ENCODE measurements around the gene ANKRD11.

Gene ANKRD11

DNA sequence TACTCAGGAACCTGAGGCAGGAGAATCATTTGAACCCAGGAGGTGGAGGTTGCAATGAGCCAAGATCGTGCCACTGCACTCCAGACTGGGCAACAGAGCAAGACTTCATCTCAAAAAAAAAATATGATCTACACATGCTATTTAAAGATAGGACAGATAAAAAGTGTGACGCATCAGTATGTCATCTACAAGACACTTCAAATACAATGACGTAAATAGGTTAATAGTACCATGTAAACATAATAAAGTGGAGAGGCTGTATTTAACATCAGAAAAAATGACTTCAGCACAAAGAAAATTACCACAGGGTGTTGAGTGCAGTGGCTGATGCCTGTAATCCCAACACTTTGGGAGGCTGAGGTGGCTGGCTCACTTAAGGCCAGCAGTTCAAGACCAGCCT, 252.6 kb downstream of the ANKRD11 start:
- no peak for DNase-seq (ENCODE audit: low read depth)
- TF ChIP-seq, protein P1, sequence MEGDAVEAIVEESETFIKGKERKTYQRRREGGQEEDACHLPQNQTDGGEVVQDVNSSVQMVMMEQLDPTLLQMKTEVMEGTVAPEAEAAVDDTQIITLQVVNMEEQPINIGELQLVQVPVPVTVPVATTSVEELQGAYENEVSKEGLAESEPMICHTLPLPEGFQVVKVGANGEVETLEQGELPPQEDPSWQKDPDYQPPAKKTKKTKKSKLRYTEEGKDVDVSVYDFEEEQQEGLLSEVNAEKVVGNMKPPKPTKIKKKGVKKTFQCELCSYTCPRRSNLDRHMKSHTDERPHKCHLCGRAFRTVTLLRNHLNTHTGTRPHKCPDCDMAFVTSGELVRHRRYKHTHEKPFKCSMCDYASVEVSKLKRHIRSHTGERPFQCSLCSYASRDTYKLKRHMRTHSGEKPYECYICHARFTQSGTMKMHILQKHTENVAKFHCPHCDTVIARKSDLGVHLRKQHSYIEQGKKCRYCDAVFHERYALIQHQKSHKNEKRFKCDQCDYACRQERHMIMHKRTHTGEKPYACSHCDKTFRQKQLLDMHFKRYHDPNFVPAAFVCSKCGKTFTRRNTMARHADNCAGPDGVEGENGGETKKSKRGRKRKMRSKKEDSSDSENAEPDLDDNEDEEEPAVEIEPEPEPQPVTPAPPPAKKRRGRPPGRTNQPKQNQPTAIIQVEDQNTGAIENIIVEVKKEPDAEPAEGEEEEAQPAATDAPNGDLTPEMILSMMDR (conservative IDR thresholded peaks at IDR 0.05; ENCODE audit: low read length), result no peak
- H3K4me3 ChIP-seq (ENCODE audit: low read length), result no peak overlapping the region

DNA sequence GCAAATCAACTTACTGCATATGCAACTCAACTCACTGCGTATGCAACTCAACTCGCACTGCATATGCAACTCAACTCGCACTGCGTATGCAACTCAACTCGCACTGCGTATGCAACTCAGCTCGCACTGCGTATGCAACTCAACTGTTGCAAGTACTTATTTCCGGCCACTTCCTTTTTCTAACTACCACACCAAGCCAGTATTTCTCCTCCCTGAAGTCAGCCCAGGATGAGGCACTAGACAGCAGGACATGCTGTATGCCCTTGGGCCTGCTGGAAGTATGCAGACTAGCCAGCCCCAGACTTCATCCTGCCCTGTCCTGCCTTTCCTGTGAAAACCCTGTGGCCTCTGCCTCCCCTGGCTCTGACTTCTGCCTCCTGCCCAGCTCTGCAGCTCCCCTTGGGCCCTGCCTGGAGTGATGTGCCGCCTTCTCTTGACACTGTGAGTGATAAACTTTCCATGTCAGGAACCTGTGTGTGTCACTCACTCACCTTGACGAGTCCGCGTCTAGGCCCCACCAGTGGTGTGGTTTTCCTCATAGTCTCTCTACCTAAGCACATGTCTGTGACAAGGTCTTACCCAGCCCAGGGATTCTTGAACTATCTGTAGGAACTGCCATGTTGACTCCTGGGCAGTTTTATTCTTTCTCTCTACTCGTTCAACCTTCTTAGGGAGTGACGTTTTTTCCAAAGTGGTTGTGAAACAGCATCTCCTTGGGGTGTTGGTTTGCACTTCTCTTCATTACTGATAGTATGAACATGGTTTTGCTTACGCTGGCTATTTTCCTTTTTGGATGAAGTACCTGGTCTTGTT, 256.5 kb downstream of the ANKRD11 start:
- no peak for DNase-seq (ENCODE audit: low read depth)
- no peak overlapping the region for H3K4me3 ChIP-seq (ENCODE audit: low read length)
- TF ChIP-seq, protein P1 (conservative IDR thresholded peaks at IDR 0.05; ENCODE audit: low read length), result no peak

DNA sequence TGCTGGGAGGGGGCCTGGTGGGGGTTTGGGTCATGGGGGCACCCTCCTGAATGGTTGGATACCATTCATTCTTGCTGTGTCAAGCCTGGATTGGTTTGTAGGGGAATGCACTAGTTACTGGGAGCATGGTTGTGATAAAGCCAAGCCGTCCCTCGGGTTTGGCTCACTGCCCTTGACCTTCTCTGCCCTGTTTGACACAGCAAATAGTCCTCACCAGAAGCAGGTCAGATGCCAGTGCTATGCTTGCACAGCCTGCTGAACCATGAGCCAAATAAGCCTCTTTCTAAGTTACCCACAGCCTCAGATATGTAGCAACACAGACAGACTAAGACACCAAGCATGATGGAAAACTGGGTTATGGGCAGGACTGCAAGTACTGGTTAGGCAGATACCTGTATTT, 258.3 kb downstream of the ANKRD11 start:
- DNase-seq (ENCODE audit: low read depth), result no peak
- H3K4me3 ChIP-seq (ENCODE audit: low read length), result no peak overlapping the region
- TF ChIP-seq, protein P1 (conservative IDR thresholded peaks at IDR 0.05; ENCODE audit: low read length), result no peak

DNA sequence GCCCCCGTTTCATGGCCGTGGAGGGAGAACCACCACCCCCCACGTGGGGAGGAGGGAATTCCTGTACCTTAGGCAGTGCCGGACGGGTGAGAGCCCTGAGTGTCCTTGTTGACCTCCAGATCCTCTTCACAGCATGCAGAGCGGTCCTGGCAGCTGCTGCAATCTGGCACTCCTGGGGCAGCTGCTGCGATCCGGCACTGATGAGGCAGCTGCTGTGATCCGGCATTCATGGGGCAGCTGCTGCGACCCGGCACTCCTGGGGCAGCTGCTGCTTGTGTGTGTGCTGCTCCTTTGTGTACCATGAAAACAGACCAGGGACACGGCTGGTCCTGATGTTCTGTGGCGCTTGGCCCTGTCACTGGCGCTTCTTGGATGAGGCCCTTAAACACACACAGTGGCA, 260.1 kb downstream of the ANKRD11 start:
- TF ChIP-seq, protein P1 (conservative IDR thresholded peaks at IDR 0.05; ENCODE audit: low read length), result no peak
- no peak overlapping the region for H3K4me3 ChIP-seq (ENCODE audit: low read length)
- no peak for DNase-seq (ENCODE audit: low read depth)

DNA sequence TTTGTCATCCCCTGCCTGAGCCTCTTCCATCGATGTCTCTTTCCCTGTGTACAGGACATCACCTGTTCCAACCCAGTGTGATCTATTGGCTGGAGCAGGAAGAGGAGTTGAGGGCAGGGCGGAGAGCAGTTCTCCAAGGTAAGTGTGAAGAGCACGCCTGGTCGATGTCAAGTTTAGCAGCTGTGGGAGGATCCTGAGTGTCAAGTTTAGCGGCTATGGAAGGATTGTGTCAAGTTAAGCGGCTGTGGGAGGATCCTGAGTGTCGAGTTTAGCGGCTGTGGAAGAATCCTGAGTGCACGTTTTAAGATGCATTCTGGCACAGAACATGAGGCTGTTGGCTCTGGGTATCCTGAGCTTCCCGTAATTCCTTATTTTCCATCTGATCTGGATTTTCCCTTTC, 265.7 kb downstream of the ANKRD11 start:
- DNase-seq (ENCODE audit: low read depth), result no peak
- TF ChIP-seq, protein P1 (conservative IDR thresholded peaks at IDR 0.05; ENCODE audit: low read length), result no peak
- no peak overlapping the region for H3K4me3 ChIP-seq (ENCODE audit: low read length)

DNA sequence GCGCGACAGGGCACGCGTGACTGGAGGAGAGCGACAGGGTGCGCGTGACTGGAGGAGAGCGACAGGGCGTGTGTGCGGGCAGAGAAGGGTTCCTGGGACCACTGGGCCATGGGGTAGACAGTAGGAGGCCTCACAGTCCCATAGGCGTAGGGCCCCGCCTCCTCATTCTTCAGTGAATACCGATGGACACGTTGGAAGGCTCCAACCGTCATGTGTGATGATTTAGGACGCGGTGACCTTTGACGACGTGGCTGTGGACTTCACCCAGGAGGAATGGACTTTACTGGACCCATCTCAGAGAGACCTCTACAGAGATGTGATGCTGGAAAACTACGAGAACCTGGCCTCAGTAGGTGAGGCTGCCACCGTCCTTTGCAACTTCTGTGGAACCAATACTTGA, 267.4 kb downstream of the ANKRD11 start:
- no peak for DNase-seq (ENCODE audit: low read depth)
- H3K4me3 ChIP-seq (ENCODE audit: low read length), result no peak overlapping the region
- TF ChIP-seq, protein P1 (conservative IDR thresholded peaks at IDR 0.05; ENCODE audit: low read length), result no peak

DNA sequence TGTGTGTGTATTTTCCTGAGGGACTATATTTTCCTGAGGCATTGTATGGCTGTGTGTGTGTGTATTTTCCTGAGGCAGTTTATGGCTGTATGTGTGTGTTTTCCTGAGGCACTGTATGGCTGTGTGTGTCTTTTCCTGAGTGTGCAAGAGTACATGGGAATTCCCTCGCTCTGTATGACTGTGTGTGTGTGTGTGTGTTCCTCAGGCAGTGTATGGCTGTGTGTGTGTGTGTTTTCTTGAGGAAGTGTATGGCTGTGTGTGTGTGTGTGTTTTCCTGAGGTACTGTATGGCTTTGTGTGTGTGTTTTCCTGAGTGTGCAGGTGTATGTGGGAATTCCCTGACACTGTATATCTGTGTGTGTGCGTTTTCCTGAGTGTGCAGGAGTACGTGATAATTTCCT, 268.8 kb downstream of the ANKRD11 start:
- DNase-seq (ENCODE audit: low read depth), result no peak
- no peak overlapping the region for H3K4me3 ChIP-seq (ENCODE audit: low read length)
- TF ChIP-seq, protein P1 (conservative IDR thresholded peaks at IDR 0.05; ENCODE audit: low read length), result no peak
